Measurements from ENCODE around the gene HUNK.
"Not testable (repeated sequence)": the region's sequence is repeated elsewhere in the genome, so short reads cannot be mapped to it uniquely, and the experiment has no call there.

The HUNK gene

DNA sequence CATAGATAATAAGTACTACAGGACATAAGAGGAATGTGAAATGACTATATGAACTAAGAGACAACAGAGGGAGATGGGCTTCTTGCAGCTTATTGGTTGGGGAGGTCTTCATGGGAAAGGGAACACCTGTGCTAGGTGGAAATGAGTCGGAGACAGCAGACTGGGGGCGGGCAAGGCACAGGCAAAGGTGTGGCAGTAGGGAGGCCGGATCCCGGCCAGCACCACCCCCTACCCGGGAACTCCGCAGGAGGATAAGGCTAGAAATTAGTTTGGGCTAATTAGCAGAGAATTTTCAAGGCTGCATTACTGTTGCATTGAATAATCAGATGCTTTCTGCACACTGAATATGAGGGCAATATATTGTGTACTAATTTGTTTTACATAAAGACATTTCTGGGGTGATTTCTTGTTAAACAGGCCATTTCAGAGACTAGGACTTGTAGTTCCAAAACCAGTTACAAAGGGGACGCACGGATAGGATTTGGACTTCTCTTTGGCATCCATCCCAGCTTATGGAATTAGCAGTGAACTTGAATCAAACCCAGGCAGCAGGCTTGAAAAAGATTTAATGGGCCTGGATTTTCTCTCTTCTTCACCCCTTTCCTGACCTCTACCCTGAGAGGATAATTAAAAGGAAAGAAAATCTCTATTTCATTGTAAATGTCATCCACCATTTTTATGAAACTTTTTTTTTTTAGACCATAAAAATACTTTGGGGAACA, 2.2 kb upstream of the HUNK start:
- no peak for DNase-seq

GRCh38 chr21:31871371-31871770, 1.4 kb upstream of the HUNK start:
- DNase-seq: not testable (repeated sequence)

DNA sequence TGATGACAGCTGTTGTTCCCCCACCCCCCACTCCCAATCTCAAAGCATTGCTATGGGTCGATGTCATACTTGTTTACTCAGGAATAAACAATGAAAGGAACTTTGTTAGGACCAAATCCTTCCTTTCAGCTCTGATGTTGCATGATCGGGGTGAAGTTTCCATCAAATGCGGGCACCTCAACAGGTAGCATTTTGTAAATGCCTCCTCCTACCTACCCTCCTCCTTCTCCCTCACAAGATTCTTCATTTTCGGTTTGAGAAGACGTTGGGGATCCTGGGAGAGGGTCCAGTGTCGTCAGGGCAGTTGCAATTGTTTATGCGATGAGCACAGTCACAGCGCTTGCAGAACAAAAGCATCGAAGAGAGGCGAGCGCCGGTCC, 758 bp upstream of the HUNK start:
- DNase-seq: no peak

- no peak for DNase-seq
Observed at GRCh38 chr21:31873275-31873695, 465 bp downstream of the HUNK start.

GRCh38 chr21:31873696-31874599, 1.1 kb downstream of the HUNK start:
- DNase-seq: peak in 2 of 14 donors; percentile 12 to 33

DNA sequence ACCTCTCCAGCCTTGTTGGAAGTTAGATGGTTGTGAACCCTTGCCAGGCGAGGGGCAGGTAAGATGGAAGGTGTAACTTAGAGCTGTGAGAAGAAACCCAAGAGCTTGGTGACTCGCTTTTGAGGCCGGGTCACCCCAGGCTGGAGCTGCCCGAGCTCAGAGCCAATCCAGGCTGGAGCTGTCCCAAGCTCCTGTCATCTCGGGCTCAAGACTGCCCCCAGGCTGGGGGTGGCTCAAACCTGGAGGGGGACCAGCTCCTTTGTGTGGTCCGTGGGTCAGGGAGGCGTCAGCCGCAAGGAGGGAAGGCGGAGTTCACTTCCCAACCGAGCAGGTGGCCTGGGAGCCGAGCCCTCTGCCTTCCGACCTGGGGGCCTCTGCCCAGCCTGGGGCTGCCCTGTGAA, 2.0 kb downstream of the HUNK start:
- no peak for DNase-seq

GRCh38 chr21:31875496-31876015, 2.7 kb downstream of the HUNK start:
- DNase-seq: no peak

DNA sequence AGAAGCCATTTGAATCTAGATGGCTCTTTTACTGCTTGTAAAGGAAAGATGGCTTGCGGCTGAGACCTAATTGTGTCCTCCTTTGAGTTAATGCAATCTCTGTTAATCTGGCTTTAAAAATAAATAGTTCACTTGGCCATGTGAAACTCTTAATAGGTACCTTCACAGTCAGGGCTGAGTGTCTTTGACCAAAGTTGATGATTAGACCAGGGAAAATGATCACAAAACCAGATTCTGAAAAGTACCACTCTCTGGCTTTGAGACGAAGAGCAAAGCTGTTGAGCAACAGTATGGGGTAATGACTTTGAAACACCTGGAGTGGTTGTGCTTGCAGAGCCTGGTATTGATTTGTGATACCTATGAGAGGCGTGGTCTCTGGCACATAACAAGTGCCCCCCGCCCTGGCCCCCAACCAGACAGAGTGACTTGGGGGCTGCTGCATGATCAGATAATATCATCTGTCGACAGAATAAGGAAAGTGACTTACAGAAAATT, 4.7 kb downstream of the HUNK start:
- DNase-seq: no peak

GRCh38 chr21:31878831-31879230, 6.0 kb downstream of the HUNK start:
- DNase-seq: no peak

DNA sequence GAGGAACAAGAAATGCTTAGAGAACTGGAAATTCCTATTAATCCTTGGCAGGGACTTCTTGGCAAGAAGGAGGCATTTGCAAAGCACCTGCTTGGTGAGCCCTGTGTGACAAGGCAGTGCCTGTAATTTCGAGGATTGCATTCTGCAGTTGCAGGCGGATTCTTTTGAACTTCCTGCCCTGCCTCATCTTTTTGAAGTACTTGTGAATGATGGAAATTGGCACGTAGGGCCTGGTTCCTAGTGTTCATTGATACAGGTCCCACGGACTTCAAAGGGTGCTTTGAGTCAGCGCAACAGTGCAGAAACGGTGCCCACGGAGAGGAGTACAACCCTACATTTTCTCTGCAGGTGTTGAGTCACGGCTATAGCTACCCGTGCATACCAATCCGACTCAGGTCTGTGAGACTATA, 6.4 kb downstream of the HUNK start:
- no peak for DNase-seq

- DNase-seq: no peak
Observed at GRCh38 chr21:31879911-31880310, 7.1 kb downstream of the HUNK start.

DNA sequence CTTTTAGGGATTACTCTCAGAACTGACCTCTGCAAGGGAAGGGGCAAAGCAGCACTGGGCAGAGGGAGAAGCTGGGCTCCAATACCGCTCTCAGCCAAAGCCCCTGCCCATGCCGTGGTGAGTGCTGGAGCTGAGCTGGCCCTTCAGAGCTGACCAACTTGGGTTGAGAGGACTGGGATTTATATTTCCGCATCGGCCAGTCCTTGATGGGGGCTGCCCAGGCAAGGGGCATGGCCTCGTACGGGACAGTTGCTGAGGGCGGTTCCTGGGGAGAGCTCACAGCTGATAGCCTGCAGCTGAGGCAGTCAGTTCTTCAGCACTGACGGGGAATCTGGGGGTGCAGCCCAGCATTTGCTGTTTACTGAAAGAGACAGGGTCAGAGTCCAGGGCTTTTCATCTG, 8.0 kb downstream of the HUNK start:
- DNase-seq: no peak

- DNase-seq: no peak
Observed at GRCh38 chr21:31882711-31883110, 9.9 kb downstream of the HUNK start.

GRCh38 chr21:31885146-31885545, 12.3 kb downstream of the HUNK start:
- DNase-seq: no peak

DNA sequence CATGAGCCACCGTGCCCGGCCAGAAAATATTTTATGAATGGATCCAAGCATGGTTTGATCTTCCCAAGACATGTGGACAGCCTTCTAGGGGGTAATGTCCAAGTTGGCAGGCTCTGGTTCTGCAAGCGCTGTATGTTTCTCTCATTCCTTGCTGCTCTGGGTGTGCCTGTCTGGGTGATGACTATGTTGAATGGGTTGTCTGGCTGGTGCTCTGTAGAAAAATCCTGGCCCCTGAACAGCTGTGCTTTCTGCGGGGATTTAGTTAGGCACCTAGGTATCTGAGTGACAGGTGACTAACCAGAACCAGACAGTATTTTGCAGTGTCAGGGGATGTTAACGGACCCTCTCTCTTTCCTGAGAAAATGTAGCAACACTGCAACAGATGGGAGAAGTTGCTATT, 14.1 kb downstream of the HUNK start:
- no peak for DNase-seq

GRCh38 chr21:31887391-31887841, 14.6 kb downstream of the HUNK start:
- DNase-seq: no peak

- DNase-seq: no peak
Observed at GRCh38 chr21:31888936-31889371, 16.1 kb downstream of the HUNK start.

DNA sequence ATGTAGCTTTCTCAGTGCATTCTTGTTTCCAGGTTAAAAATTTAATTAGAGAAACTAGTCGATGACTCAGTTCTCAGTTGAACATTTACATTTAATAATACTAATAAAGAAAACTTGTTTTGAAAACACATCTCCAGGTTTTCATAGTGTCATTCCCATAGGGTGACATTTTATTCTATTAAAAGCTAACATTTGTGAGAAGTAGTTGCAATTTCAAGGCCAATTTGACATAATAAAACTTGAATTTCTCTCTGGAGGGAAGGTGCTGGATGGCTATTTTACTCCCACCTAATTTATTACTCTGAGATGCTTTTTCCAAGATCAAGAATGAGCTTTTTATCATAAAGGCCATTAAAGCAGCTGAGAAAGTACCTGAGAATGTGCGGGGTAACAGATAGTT, 16.6 kb downstream of the HUNK start:
- no peak for DNase-seq

- DNase-seq: no peak
Observed at GRCh38 chr21:31892686-31893085, 19.9 kb downstream of the HUNK start.

GRCh38 chr21:31893851-31894415, 21.1 kb downstream of the HUNK start:
- DNase-seq: no peak

GRCh38 chr21:31894457-31894856, 21.6 kb downstream of the HUNK start:
- DNase-seq: no peak

DNA sequence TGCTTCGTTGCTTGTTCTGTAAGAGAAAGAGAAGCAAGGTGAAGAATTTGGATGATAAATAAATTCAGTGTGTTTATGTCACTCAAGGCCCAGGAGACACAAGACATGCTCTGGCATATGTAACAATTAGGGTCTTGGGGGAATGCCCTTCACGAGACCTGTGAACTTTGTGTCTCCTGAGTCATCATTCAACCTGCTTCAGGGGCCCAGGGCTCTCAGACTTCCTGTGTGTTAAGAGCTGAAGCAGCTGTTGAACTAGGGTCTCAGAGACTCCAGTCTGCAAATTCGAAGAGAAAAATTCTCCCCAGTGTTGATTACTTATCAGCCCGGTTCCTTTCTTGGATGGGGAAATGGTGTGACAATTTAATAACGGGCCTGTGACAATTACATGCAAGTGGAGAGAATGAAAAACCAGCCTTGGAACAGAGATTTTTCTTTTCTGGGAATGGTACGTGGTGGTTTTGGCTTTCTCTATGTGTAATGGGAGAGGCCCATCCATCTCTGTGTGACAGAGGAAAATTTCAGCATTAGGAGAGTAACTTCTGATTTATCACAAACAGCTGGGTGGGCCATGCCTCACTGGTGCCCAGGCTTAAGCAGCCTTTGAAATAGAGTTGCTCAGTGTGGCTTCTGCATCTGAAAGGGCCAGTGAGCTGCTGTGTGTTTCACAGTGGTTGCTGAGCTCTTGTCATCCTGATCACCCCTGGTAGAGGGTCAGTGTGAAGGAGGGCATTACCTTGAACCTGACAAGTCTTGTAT, 22.4 kb downstream of the HUNK start:
- DNase-seq: no peak

Measured in C1 segment of cervical spinal cord (tissue), 14 donors.